SU-DHL-6 (cell line): ENCODE measurements around the gene EIF4H.
"Not testable (repeated sequence)": the region's sequence is repeated elsewhere in the genome, so short reads cannot be mapped to it uniquely, and the experiment has no call there.

ENCODE experiments used
- H2AFZ ChIP-seq: fragments of 200-600 bp; sonication (generic); 2 replicates; pipeline ENCODE4 v1.6.1; 2014; ENCODE audit warnings: low read depth, mild to moderate bottlenecking, moderate library complexity, mixed read lengths, antibody characterized with exemption, low read length; ENCODE audit not compliant: severe bottlenecking
- H3F3A ChIP-seq: fragments of 200-600 bp; shearing (Covaris generic); 2 replicates; pipeline ENCODE4 v1.6.0; 2016; ENCODE audit warnings: antibody characterized with exemption, mild to moderate bottlenecking; ENCODE audit not compliant: insufficient read depth
- H3K27ac ChIP-seq: fragments of 200-600 bp; sonication (generic); 2 replicates; pipeline ENCODE4 v1.5.1; 2016; ENCODE audit warnings: low read depth, mild to moderate bottlenecking, low read length, moderate library complexity, mixed read lengths
- H3K27me3 ChIP-seq: fragments of 200-600 bp; sonication (generic), shearing (Covaris generic); 2 replicates; pipeline ENCODE4 v1.6.0; 2014; ENCODE audit warnings: mild to moderate bottlenecking, low read length
- H3K36me3 ChIP-seq: fragments of 200-600 bp; sonication (generic); 2 replicates; pipeline ENCODE4 v1.6.1; 2014; ENCODE audit warnings: mild to moderate bottlenecking, low read length, mixed read lengths
- H3K4me2 ChIP-seq: fragments of 300-600, 200-600 bp; shearing (Covaris generic), sonication (generic); 2 replicates; pipeline ENCODE4 v1.6.0; 2014; ENCODE audit warnings: low read length, low read depth, mild to moderate bottlenecking; ENCODE audit not compliant: poor library complexity, severe bottlenecking
- H3K4me3 ChIP-seq: fragments of 200-600 bp; sonication (generic); 2 replicates; pipeline ENCODE4 v1.5.1; 2014; ENCODE audit warnings: antibody characterized with exemption, low read length, mild to moderate bottlenecking, mixed read lengths; ENCODE audit not compliant: insufficient read depth, poor library complexity, severe bottlenecking
- H3K79me2 ChIP-seq: fragments of 200-600 bp; sonication (generic); 2 replicates; pipeline ENCODE4 v1.6.1; 2014; ENCODE audit warnings: mild to moderate bottlenecking, low read length, moderate library complexity; ENCODE audit not compliant: insufficient read depth
- H3K9ac ChIP-seq: fragments of 200-600 bp; sonication (generic); 2 replicates; pipeline ENCODE4 v1.7.0; 2014; ENCODE audit warnings: mild to moderate bottlenecking, low read length
- H3K9me2 ChIP-seq: fragments of 200-600 bp; sonication (generic); replicated peaks from 2 replicates; pipeline ENCODE4 v1.6.1; 2014; ENCODE audit warnings: low read length; ENCODE audit not compliant: insufficient read depth
- H3K9me3 ChIP-seq: fragments of 200-600 bp; sonication (generic); 2 replicates; pipeline ENCODE4 v1.6.1; 2014; ENCODE audit warnings: low read length, mixed read lengths; ENCODE audit not compliant: insufficient read depth
- H4K20me1 ChIP-seq: fragments of 200-600 bp; sonication (generic); 2 replicates; pipeline ENCODE4 v1.6.1; 2014; ENCODE audit warnings: low read depth, mild to moderate bottlenecking, antibody characterized with exemption, low read length, moderate library complexity, mixed read lengths
- CTCF ChIP-seq: fragments of 200-600 bp; sonication (generic); IDR thresholded peaks from one replicate; pipeline ENCODE4 v1.5.1; 2017; ENCODE audit warnings: antibody characterized with exemption, mild to moderate bottlenecking, low read length, moderate library complexity; ENCODE audit not compliant: insufficient read depth, poor library complexity, severe bottlenecking
- EZH2phosphoT487 ChIP-seq: fragments of 200-600 bp; sonication (generic), shearing (Covaris generic); conservative IDR thresholded peaks from 2 replicates; pipeline ENCODE4 v1.6.1; 2018; ENCODE audit warnings: mild to moderate bottlenecking, antibody characterized with exemption, low read length, moderate library complexity, mixed read lengths

Gene EIF4H

GRCh38 chr7:74193054-74193453, 18.9 kb downstream of the EIF4H start:
- TF ChIP-seq CTCF: no peak
- no peak for TF ChIP-seq EZH2phosphoT487
- H4K20me1 ChIP-seq: peaks cover 24% of the 10 kb centered on the region; the same call in 1 of the 2 replicates
- H3K36me3 ChIP-seq: peaks cover 50% of the 10 kb centered on the region
- peaks cover 22% of the 10 kb centered on the region for H3K79me2 ChIP-seq
- no peaks in the 10 kb centered on the region for H3K9me3 ChIP-seq
- H3F3A ChIP-seq: no peaks in the 10 kb centered on the region; the same call in 1 of the 2 replicates
- H3K4me3 ChIP-seq: no peak overlapping the region
- H3K27me3 ChIP-seq: no peaks in the 10 kb centered on the region
- no peak overlapping the region for H3K27ac ChIP-seq
- H3K4me2 ChIP-seq: no peak overlapping the region
- H3K9ac ChIP-seq: no peak overlapping the region
- no peaks in the 10 kb centered on the region for H3K9me2 ChIP-seq
- H2AFZ ChIP-seq: no peak overlapping the region

- Histone ChIP-seq H3K4me2 (no peak overlapping the region), H3K79me2 (peaks cover 13% of the 10 kb centered on the region), H3K27me3 (no peaks in the 10 kb centered on the region), H3K9ac (no peak overlapping the region), H2AFZ (no peak overlapping the region), H3K27ac (no peak overlapping the region), H3K36me3 (peaks cover 41% of the 10 kb centered on the region), H4K20me1 (peaks cover 15% of the 10 kb centered on the region; the same call in 1 of the 2 replicates), H3F3A (no peaks in the 10 kb centered on the region; the same call in 1 of the 2 replicates), H3K9me3 (no peaks in the 10 kb centered on the region), H3K9me2 (no peaks in the 10 kb centered on the region), H3K4me3 (no peak overlapping the region)
- no peak for TF ChIP-seq CTCF
Measured at GRCh38 chr7:74193913-74194312, 19.8 kb downstream of the EIF4H start.

- no peak overlapping the region for H3K27ac ChIP-seq
- H3K27me3 ChIP-seq: no peaks in the 10 kb centered on the region
- peaks cover 33% of the 10 kb centered on the region for H3K36me3 ChIP-seq
- H3K4me3 ChIP-seq: no peak overlapping the region
- H3K4me2 ChIP-seq: no peak overlapping the region
- TF ChIP-seq EZH2phosphoT487: no peak
- no peak for TF ChIP-seq CTCF
- no peaks in the 10 kb centered on the region; the same call in 1 of the 2 replicates for H3F3A ChIP-seq
- H3K9me3 ChIP-seq: no peaks in the 10 kb centered on the region
- H3K9me2 ChIP-seq: no peaks in the 10 kb centered on the region
- H3K9ac ChIP-seq: no peak overlapping the region
- no peak overlapping the region for H2AFZ ChIP-seq
- peaks cover 13% of the 10 kb centered on the region; the same call in 1 of the 2 replicates for H4K20me1 ChIP-seq
- H3K79me2 ChIP-seq: peaks cover 9% of the 10 kb centered on the region; the same call in 1 of the 2 replicates
Measured at GRCh38 chr7:74194686-74195085, 20.5 kb downstream of the EIF4H start.

GRCh38 chr7:74195139-74195860, 21.1 kb downstream of the EIF4H start:
- not testable (repeated sequence) for H3K79me2 ChIP-seq, H3K9ac ChIP-seq, H3K27ac ChIP-seq, H3K9me2 ChIP-seq, H3K4me2 ChIP-seq, H3K9me3 ChIP-seq, H3K4me3 ChIP-seq, H3F3A ChIP-seq, H2AFZ ChIP-seq, H3K27me3 ChIP-seq
- Histone ChIP-seq H4K20me1 (peaks cover 13% of the 10 kb centered on the region; the same call in 1 of the 2 replicates), H3K36me3 (peaks cover 28% of the 10 kb centered on the region)

- H3K4me2 ChIP-seq, H3F3A ChIP-seq, H4K20me1 ChIP-seq: not testable (repeated sequence)
Measured at GRCh38 chr7:74195968-74196654, 22.0 kb downstream of the EIF4H start.

More at GRCh38 chr7:74195968-74196654, 22.0 kb downstream of the EIF4H start:
- not testable (repeated sequence) for H3K9me2 ChIP-seq, H3K27me3 ChIP-seq, H3K9me3 ChIP-seq, H3K79me2 ChIP-seq, H3K27ac ChIP-seq, H2AFZ ChIP-seq, H3K9ac ChIP-seq, H3K4me3 ChIP-seq
- H3K36me3 ChIP-seq: peaks cover 20% of the 10 kb centered on the region
